WTC11 (cell line): ENCODE results near the gene IGF2BP3. TPM values are rescaled to one million over a fixed set of nuclear protein-coding genes. Genes with fewer than 3 reads are reported as not detected.
A peak's percentile ranks its signal among the peaks of the same experiment; 100 is the strongest.

Experiments used
- ATAC-seq: fragments of 200-7000 bp; cut with Tn5 transposase; 2 replicates; pipeline ENCODE4 v1.10.0; 2021; ENCODE audit warnings: mild to moderate bottlenecking, moderate library complexity
- CTCF ChIA-PET: fragments of 300-600 bp; sonication (Branson Sonifier 250); formaldehyde crosslinking; loops from one replicate; lab custom pipeline; 2021; ENCODE audit warnings: antibody characterized with exemption; lab: Charles Lee
- POLR2A ChIA-PET: fragments of 350-600 bp; sonication (Branson Sonifier 250); formaldehyde crosslinking; loops from one replicate; lab custom pipeline; 2021; ENCODE audit warnings: antibody characterized with exemption; lab: Charles Lee
- DNase-seq: peaks from one replicate; pipeline ENCODE4 v3.0.0; 2021; ENCODE audit warnings: low spot score
- H3K27ac Mint-ChIP-seq: 2 replicates; pipeline ENCODE4 v1.8.0; 2021; ENCODE audit warnings: mixed read lengths
- H3K27me3 Mint-ChIP-seq: 2 replicates; pipeline ENCODE4 v1.8.0; 2021; ENCODE audit warnings: low read depth, mild to moderate bottlenecking, moderate library complexity, mixed read lengths
- H3K36me3 Mint-ChIP-seq: 2 replicates; pipeline ENCODE4 v1.8.0; 2021; ENCODE audit warnings: mixed read lengths
- H3K4me1 Mint-ChIP-seq: 2 replicates; pipeline ENCODE4 v1.8.0; 2022; ENCODE audit warnings: mixed read lengths
- H3K4me3 Mint-ChIP-seq: 2 replicates; pipeline ENCODE4 v1.8.0; 2021; ENCODE audit warnings: mild to moderate bottlenecking, moderate library complexity, mixed read lengths
- H3K9me3 Mint-ChIP-seq: 2 replicates; pipeline ENCODE4 v1.8.0; 2021; ENCODE audit warnings: mixed read lengths
- AFF4 ChIP-seq: sonication (generic); formaldehyde crosslinking; IDR thresholded peaks from 2 replicates; pipeline ENCODE4 v1.8.1; 2023; ENCODE audit warnings: mild to moderate bottlenecking, missing genetic modification reagents, borderline replicate concordance
- ATF1 ChIP-seq: sonication (generic); formaldehyde crosslinking; IDR thresholded peaks from 2 replicates; pipeline ENCODE4 v1.8.1; 2023; ENCODE audit warnings: mild to moderate bottlenecking, moderate library complexity, missing genetic modification reagents
- ATF2 ChIP-seq: sonication (generic); formaldehyde crosslinking; IDR thresholded peaks from 2 replicates; pipeline ENCODE4 v1.8.1; 2022; ENCODE audit warnings: low read depth, missing genetic modification reagents, borderline replicate concordance
- CBFB ChIP-seq: sonication (generic); formaldehyde crosslinking; IDR thresholded peaks from 2 replicates; pipeline ENCODE4 v1.8.1; 2022; ENCODE audit warnings: mild to moderate bottlenecking, low read depth, missing genetic modification reagents
- ERG ChIP-seq: fragments of 250-450 bp; sonication (Bioruptor Pico); IDR thresholded peaks from 2 replicates; pipeline ENCODE4 v1.8.0; 2021; ENCODE audit warnings: mild to moderate bottlenecking
- ESRRA ChIP-seq: sonication (generic); formaldehyde crosslinking; IDR thresholded peaks from 2 replicates; pipeline ENCODE4 v1.8.1; 2022; ENCODE audit warnings: mild to moderate bottlenecking, missing genetic modification reagents, borderline replicate concordance
- GRHL2 ChIP-seq: fragments of 250-450 bp; sonication (Bioruptor Pico); IDR thresholded peaks from 2 replicates; pipeline ENCODE4 v1.8.0; 2022; ENCODE audit warnings: mild to moderate bottlenecking, moderate library complexity; ENCODE audit not compliant: insufficient replicate concordance, severe bottlenecking
- IRF1 ChIP-seq: sonication (generic); formaldehyde crosslinking; IDR thresholded peaks from 2 replicates; pipeline ENCODE4 v1.8.0; 2023; ENCODE audit warnings: missing genetic modification reagents
- NFATC4 ChIP-seq: fragments of 250-450 bp; sonication (Bioruptor Pico); IDR thresholded peaks from 2 replicates; pipeline ENCODE4 v1.9.0; 2021; ENCODE audit warnings: mild to moderate bottlenecking
- RELA ChIP-seq: sonication (generic); formaldehyde crosslinking; IDR thresholded peaks from 2 replicates; pipeline ENCODE4 v1.8.1; 2022; ENCODE audit warnings: missing genetic modification reagents, mild to moderate bottlenecking, borderline replicate concordance
- SMAD3 ChIP-seq: sonication (generic); formaldehyde crosslinking; IDR thresholded peaks from 2 replicates; pipeline ENCODE4 v1.8.0; 2022; ENCODE audit warnings: missing genetic modification reagents, mild to moderate bottlenecking, borderline replicate concordance
- STAT6 ChIP-seq: sonication (generic); formaldehyde crosslinking; conservative IDR thresholded peaks from 2 replicates; pipeline ENCODE4 v1.8.1; 2023; ENCODE audit warnings: mild to moderate bottlenecking, low read depth, missing genetic modification reagents, moderate library complexity
- TP53 ChIP-seq: sonication (generic); formaldehyde crosslinking; IDR thresholded peaks from 2 replicates; pipeline ENCODE4 v1.8.1; 2023; ENCODE audit warnings: mild to moderate bottlenecking, missing genetic modification reagents
- ZBTB21 ChIP-seq: sonication (generic); formaldehyde crosslinking; IDR thresholded peaks from 2 replicates; pipeline ENCODE4 v1.8.1; 2023; ENCODE audit warnings: mild to moderate bottlenecking, missing genetic modification reagents, borderline replicate concordance
- ZNF138 ChIP-seq: sonication (generic); formaldehyde crosslinking; conservative IDR thresholded peaks from 2 replicates; pipeline ENCODE4 v1.8.1; 2022; ENCODE audit warnings: mild to moderate bottlenecking, moderate library complexity, missing genetic modification reagents
- ZNF425 ChIP-seq: fragments of 250-450 bp; sonication (Bioruptor Pico); conservative IDR thresholded peaks from 2 replicates; pipeline ENCODE4 v1.9.0; 2021; ENCODE audit warnings: mild to moderate bottlenecking
- total RNA-seq: library from RNA; stranded (reverse); gene quantifications from 3 replicates; pipeline ENCODE4 v1.2.3, GENCODE V29; 2021

The IGF2BP3 gene
- total RNA-seq, 1 experiment from 2014 or later, result 129 TPM

GRCh38 chr7:23473844-23474093, 3.5 kb upstream of the IGF2BP3 start:
- peak; percentile 7 for ATAC-seq
- ChIA-PET POLR2A (interaction anchor here (1.5 kb wide), 1 partner anchor 11 kb away, joined by 5 read pairs; no protein-coding TSS in a partner anchor), CTCF (no interaction called here)
- Mint-ChIP-seq H3K27ac (no peak overlapping the region), H3K4me1 (peaks cover 29% of the 10 kb centered on the region), H3K9me3 (no peaks in the 10 kb centered on the region), H3K36me3 (peaks cover 3% of the 10 kb centered on the region; the same call in 1 of the 2 replicates), H3K27me3 (no peaks in the 10 kb centered on the region), H3K4me3 (peak overlapping the region; percentile 98)
- peak; percentile 63 for DNase-seq
- no peak for TF ChIP-seq STAT6 (CRISPR knock-in tag)
- peak; percentile 96; the same call in 1 of the 2 replicates for TF ChIP-seq AFF4
- no peak for TF ChIP-seq SMAD3
- TF ChIP-seq ATF1 (CRISPR knock-in tag), result peak; percentile 93; the same call in 1 of the 2 replicates
- no peak for TF ChIP-seq RELA (CRISPR knock-in tag)
- no peak for TF ChIP-seq ATF2 (CRISPR knock-in tag)
- TF ChIP-seq ZNF138 (CRISPR knock-in tag), result peak; percentile 80; the same call in 1 of the 2 replicates
- peak; percentile 81; the same call in 1 of the 2 replicates for TF ChIP-seq NFATC4 (CRISPR knock-in tag)
- TF ChIP-seq CBFB, result 0 out of 2 replicates have a peak, but pooled peaks have one; percentile 38
- no peak for TF ChIP-seq GRHL2 (CRISPR knock-in tag)
- TF ChIP-seq ZNF425 (CRISPR knock-in tag), result no peak
- TF ChIP-seq TP53 (CRISPR knock-in tag), result 0 out of 2 replicates have a peak, but pooled peaks have one; percentile 27
- no peak for TF ChIP-seq ESRRA
- TF ChIP-seq ZBTB21 (CRISPR knock-in tag), result peak; percentile 82; the same call in 1 of the 2 replicates
- peak; percentile 74; the same call in 1 of the 2 replicates for TF ChIP-seq IRF1 (CRISPR knock-in tag)
- no peak for TF ChIP-seq ERG (CRISPR knock-in tag)
